HG02623 (cell line): ENCODE measurements around the gene DUSP1.

Source experiments
- ATAC-seq: cut with Tn5 transposase; IDR thresholded peaks from one replicate; pipeline ENCODE4 v1.9.1; 2021; ENCODE audit warnings: moderate library complexity; ENCODE audit not compliant: unreplicated experiment

The DUSP1 gene

DNA sequence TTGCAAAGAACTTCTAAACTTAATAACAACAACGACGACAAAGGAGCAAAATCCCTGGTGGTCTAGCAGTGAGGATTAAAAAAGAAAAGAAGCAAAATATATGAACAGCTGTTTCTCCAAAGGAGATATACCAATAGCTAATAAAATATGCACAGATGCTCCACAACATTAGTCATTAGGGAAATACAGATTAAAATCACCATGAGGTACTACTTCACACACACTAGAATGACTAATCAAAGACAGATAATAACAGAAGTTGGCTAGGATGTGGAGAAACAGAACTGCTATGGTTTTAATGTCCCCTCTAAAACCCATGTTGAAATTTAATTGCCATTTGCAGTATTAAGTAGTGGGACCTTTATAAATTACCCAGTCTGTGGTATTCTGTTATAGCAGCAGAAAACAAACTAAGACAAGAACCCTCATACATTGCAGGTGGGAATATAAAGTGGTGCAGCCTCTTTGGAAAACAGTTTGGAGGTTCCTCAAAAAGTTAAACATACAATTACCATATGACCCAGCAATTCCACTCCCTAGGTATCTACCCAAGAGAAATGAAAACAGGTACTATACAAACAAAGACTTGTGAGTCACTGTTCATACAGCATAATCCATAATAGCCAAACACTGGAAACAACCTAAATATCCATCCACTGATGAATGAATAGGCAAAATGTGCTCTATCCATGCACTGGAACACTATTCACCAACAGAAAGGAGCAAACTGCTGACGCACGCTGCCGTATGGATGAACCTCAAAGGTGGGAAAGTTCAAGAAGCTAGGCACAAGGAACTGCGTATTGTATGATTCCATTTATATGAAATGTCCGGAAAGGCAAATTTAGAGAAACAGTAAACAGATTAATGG is 11.4 kb upstream of the DUSP1 start:
- no peak for ATAC-seq

DNA sequence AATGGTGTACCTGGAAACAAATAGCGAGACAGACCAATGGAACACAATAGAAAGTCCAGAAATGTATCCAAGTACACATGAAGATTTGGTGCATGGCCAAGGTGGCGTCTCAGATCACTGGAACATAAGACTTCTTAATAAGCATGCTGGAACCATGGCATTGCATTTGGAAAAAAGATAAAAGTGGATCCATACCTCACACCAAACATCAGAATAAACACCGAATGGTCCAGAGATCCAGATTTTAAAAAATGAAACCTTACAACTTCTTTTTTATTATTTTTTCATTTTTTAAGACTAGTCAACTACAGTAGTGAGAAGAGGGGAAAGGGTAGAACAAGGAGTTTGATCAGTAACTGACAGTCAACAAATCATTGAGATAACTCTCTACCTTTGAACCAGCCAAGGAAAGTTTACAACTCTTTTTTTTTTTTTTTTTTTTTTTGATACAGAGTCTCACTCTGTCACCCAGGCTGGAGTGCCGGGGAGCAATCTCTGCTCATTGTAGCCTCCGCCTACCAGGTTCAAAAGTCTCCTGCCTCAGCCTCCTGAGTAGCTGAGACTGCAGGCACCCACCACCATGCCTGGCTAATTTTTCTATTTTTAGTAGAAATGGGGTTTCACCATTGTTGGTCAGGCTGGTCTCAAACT is 8.8 kb upstream of the DUSP1 start:
- no peak for ATAC-seq

DNA sequence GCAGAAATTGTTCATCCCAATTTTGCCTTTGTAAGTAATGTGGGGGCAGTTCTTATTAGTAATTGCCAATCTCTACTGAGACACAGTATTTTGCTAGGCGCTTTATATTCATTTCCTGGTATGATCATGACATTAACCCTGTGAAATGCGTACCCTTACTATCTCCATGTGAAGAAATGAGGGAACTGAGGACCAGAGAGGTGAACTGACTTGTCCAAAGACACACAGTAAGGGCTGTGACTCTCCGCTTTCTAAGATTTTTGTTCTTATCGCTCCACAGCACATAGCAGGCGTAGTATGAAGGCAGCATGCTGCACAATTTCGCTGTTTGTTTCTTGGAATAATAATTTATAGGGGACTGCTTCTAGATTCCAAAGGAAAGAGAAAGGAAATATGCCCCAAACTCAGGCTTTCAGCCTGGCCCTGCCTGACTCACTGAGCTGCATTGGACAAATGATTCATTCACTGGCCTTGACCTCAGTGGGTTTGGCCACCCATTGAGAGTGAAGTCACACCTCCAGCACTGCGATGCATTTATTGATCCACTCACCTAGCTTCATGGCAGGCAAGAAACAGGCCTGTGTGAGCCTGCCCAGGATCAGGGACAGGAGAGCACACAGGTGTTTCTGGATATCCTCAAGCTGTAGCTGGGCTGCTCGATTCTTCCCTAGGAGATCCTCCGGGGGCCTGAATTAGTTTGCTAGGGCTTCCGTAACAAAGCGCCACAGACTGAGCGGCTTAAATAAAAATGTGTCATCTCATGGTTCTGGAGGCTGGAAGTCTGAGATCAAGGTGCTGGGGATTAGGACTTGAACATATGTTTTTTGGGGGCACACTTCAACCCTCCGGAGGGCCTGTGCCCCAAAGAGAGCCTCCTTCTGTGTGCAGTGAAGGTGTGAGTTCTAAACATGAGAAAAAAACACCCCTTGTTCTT is 7.2 kb upstream of the DUSP1 start:
- ATAC-seq: no peak

DNA sequence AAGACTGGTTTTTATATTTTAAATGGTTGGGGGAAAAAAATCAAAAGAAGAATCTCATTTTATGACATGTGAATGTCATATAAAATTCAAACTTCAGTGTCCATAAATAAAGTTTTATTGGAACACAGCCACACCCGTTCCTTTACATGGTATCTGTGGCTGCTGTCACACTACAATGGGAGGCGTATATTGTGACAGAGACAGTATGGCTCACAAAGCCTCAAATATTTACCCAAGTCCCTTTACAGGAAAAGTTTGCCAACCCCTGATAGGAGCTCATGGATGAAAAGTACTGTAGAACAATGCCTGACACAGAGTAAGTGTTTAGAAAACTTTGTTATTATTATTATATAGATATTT is 5.2 kb upstream of the DUSP1 start:
- ATAC-seq: no peak

DNA sequence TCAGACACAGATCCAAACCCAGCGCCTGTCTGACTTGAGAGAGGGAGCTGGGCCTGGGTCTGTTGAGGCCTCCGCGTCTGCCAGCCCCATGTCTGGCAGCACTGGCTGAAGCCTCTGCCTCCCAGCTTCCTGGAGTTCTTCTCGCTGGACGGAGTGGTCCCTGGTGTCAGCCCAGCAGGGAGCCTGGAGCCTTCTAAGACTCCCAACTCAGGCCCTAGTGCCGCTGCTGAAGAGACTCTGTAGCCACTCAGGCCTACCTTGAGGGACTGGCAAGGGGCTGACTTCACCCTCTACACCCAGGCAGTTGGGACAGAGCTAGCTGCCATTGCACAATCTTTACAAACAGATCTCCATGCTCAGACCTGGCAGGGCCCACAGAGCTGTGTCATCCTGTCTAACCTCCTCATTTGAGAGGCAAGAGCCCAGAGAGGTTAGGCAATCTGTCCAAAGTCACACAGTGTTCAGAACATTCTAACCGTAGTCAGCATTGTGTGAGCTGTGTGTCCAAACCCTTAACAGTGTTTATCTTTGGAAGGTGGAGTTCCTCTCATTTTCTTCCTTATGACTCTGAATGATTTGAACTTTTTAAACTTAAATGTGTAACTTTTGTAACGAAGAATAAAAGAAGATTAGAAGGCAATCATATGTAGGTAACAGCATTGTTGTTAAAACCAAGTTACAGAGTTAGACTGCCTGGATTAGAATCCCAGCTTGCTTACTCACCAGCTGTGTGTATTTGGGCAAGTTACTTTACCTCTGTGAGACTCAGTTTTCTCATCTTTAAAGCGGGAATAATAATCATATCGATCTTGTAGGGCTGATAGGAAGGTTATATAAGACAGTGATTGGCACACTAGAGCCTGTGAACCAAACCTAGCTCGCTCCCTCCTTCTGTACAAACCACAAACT is 4.6 kb upstream of the DUSP1 start:
- ATAC-seq: no peak

DNA sequence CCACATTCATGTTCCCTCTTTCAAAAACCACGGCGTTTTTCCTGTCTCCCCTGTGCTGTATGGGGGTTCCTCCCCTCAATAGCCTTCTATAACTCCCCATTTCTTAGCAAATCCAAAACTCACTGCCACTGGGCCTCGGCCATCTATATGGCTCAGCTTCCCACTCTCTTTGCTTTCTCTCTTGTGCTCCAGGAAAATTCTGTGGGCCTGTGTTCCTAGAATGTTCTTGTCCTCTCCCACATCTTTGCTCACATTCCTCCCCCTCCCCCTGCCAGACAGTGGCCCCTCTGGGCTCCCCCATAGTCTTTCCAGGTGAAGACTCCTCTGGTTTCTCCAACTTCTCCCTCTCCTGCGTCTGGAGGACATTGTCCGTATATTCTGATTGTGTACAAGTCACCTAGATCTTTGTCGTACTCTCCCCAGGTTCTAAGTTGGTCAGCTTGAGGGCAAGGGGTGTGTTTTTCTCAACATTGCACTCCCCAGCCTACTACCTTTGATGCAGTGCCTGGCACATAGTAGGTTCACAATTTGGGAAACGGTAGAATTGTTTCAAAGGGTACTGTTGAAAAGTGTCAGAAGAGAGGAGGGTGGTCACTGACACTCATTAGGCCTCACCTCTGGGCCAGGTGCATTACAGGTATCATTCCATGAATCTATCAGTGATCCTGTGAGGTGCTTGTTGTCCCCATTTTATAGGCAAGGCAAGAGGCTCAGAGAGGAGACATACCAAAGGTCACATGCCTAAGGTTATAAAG is 3.7 kb upstream of the DUSP1 start:
- ATAC-seq: no peak

DNA sequence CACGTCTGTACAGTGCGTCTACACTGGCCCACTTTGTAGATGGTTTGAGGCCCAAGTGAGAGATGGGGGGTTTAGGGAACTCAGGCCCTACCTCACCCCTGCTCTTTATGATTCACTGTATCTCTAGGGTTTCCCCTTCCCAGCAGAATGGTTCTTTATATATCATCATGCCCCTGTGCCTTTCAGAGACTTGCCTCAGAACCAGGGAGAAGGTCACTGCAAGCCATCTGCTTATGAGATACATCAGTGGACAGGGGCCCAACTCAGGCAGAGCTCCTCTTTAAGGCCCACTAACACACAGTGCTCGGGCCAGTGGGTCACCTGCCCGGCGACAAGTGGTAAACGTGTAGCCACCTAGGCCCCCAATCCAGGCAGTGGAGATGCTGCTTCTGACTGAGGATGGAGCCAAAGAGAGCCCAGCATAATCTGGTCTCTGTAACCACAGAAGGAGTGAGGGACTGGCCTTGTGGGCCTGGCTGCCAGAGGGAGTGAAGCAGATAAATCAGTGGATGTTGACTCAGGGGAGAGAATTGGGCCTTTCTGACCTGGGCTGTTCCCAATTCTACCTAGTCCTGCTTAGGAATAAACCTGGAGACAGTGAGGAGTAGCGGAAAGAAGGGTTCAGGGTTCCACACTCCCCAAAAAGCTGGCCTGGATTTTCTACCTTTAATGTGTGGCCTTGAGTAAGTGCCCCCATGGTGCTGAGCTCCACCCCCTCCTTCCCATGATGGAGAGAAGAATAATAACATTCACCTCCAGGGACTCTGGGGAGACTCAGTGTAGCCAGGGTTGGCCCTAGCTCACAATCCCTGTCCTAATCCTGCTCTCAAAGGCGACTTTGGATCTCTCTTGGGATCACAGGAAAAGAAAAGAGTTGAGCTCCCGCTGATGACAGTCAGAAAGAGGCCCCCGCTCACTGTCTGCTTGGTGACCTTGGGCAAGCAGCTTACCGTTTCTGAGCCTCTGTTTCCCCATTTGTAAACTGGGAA is 2.8 kb upstream of the DUSP1 start:
- no peak for ATAC-seq

DNA sequence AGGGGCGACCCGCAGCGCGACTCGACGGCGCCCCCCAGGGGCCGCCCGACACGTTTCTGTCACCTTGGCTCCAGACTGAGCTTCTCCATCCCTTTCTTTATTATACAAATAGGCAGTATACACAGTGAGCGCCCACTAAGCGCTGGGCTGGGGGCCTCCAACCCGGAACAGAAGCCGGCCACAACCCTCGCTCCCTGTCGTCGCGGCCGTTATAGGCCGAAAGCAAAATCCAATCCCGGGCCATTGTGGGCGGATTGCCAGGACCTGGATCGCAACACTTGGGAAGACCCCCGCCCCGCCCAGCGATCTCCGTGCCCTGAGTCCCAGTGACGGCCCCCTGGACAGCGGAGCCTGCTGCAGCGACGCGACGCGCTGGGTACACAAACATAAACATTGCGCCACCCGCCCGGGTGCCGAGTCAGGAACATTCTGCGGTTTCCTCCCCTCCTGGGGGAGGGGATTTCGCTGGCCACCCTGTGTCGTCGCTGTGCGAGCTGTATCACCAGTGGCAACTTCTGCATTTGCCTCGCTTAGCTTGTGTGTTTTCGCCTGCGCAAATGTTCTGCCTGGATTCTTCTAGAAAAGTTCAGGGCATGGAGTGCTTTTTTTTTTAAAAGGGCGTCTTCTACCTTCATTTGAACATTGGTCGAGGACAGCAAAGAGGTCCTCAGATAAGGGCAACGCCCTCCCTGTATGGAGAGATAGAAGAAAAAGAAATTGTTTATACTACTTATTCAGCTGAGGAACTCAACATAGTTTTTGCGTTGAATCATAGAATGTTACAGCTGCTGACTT is 1.3 kb upstream of the DUSP1 start:
- ATAC-seq: peak; percentile 27

DNA sequence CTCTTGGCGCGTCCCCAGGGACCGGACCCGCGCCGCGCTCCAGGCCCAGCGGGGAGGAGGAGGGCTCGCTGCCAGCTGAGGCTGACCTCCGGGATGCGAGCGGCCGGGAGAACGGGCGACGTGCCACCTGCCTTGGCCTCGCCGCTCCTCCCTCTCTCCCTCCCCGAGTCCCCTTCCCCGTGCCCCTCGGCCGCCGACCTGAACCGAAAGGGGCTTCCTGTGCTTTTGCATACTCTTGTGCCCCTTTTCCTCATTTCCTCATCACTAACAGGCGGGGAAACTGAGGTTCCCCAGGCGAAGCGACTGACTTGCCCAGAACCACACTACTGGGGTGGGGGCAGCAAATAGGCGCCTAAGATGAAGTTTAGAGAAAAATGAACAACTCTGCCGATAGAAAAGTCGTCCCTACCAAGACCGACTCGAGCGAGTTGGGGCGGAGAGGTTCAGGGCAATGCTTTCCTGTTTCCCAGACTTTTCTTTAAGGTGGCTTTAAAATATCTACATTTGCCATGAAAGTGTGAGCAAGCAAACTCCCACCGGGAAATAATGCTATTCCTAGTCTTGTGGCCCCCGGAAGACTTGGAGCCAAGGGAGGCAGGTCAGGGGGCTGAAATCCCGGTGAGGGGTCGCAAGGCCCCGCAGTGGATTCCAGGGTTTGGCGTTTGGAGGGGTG is 580 bp upstream of the DUSP1 start:
- no peak for ATAC-seq

DNA sequence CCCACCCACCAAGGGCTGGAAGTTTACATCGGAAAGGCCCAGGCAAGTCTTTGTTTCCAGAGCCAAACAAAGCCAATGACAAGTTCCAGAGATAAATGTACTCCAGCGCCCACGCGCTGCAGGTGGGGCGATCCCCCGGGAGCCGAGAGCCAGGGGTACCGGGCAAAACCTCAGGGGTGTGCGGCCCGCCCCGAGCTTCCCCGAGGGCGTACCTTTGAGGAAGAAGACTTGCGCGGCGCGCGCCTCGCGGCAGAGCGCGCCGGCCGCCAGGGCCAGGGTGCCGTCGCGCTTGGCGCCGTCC is 671 bp downstream of the DUSP1 start:
- no peak for ATAC-seq

DNA sequence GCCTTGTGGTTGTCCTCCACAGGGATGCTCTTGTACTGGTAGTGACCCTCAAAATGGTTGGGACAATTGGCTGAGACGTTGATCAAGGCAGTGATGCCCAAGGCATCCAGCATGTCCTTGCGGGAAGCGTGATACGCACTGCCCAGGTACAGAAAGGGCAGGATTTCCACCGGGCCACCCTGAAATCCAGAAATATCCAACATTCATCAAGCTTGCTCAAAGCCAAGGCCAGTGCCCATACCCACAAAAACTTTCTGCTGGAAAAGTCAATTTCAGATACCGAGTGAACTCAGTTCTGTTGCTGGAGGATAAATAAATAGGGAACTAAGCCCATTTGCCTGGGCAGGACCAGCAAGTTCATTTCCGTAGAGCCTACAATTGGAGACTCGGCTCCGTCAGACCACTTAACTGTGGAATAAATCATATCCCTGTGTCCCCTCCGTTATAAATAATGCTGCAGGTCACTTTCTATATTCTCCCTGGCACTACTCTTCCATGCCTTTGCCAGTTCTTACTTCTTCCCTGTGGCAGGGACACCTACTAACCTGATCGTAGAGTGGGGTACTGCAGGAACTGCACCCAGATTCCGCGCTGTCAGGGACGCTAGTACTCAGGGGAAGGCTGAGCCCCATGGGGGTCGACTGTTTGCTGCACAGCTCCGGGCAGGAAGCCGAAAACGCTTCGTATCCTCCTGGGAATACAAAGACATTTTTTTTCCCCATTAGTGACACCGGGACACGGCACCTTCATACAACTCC is 1.2 kb downstream of the DUSP1 start:
- ATAC-seq: no peak

DNA sequence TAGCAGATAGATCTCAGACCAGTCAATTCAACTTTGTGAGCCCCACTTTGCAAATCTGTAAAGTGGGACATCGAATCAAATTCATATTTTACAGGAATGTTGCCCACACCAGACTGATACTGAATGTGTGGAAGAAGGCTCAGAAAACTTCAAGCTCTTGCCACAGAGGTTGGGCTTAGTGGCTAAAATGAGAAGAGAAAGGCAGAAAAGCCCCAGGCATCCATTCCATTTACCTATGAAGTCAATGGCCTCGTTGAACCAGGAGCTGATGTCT is 1.7 kb downstream of the DUSP1 start:
- ATAC-seq: no peak

DNA sequence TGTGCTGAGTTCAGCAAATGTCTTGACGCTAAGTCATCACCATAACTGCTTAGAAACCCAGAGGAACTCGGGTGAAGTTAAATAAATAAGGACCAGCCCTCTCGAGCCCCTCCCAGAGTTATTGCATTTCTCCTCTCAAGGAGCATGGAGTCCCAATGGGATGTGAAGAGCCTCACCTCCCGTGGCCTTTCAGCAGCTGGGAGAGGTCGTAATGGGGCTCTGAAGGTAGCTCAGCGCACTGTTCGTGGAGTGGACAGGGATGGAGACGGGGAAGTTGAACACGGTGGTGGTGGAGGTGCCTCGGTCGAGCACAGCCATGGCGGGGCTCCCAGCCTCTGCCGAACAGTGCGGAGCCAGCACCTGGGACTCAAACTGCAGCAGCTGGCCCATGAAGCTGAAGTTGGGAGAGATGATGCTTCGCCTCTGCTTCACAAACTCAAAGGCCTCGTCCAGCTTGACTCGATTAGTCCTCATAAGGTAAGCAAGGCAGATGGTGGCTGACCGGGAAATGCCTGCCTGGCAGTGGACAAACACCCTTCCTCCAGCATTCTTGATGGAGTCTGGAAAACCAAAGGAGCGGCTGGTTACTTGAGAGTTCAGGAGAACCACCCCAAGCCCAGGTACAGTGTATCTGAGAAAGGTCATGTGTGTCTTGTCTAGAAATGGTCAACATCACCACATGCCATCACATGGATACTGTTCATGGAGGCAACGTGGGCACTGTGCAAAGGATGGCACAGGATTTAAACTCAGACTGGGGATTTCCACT is 2.2 kb downstream of the DUSP1 start:
- no peak for ATAC-seq

DNA sequence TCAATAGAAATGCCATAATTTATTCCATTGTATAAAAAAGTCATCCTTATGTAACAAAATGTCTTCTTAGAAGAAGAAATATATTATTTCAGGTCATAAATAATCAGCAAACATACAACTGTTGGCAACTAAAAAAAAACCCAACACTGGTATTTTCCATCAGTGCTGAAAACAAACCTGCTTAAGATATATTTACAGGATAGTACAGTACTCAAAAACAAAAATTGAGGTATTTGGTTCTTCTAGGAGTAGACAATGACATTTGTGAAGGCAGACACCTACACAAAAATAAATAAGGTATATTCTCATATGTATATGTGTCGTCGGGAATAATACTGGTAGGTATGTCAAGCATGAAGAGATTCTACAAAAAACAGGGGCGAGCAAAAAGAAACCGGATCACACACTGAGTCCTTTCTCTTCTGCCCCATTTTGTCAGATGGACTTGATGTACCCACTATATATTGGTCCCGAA is 2.9 kb downstream of the DUSP1 start:
- ATAC-seq: no peak

DNA sequence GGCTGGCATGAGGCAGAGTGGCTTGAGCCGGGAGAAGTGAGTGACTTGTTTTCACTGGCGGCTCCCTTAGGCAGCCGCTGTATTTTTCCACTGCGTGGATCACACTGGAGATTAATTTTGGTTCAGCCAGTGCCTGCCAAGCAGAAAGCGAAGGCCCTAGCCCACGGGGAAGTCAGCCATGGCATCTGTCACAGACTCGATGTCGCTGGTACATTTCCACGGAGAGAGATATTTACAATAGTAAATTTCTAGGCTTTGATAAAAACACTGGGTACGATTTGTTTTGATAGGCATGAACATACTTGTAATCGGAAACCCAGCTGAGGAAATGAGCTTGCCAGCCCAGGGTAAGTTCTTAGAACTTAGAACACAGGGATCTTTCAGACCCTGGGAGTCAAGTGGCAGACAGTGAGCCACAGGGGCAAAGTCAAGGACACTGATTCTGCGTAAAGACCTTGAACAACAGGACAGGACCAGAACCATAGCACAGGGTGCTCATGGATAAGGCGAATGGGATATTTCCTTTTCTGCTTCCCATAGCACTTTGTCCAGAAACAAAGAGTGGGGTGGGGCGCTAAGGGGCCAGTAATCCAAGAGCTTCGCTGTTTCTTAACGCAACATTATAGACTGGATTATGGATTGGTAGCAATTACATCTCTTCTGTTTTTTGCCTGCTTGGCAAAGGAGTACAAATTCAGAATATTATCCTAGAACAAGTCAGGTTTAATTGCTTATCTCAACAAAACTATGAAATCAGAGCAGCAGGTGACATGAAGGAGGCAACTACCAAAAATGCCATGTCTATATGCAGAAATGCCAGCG is 4.5 kb downstream of the DUSP1 start:
- ATAC-seq: no peak
